Smooth muscle cell (in vitro differentiated cells): ENCODE data around the gene ARL10. TPM values are rescaled to one million over a fixed set of nuclear protein-coding genes. Genes with fewer than 3 reads are reported as not detected.

Experiments
- DNase-seq: peaks from one replicate; lab custom pipeline; 2025; ENCODE audit not compliant: unreplicated experiment; lab: John Stamatoyannopoulos, UW
- H2AFZ ChIP-seq: fragments of 200-600 bp; sonication (generic); 2 replicates; pipeline ENCODE4 v1.6.0; 2016; ENCODE audit warnings: antibody characterized with exemption, low read depth, mild to moderate bottlenecking
- H3F3A ChIP-seq: fragments of 200-600 bp; sonication (generic); 2 replicates; pipeline ENCODE4 v1.6.0; 2017; ENCODE audit warnings: antibody characterized with exemption, low read depth
- H3K27ac ChIP-seq: fragments of 200-600 bp; sonication (generic); 2 replicates; pipeline ENCODE4 v1.5.1; 2016; ENCODE audit warnings: low read depth, mild to moderate bottlenecking
- H3K27me3 ChIP-seq: fragments of 200-600 bp; sonication (generic); 2 replicates; pipeline ENCODE4 v1.6.1; 2016; ENCODE audit warnings: low read depth, mild to moderate bottlenecking
- H3K36me3 ChIP-seq: fragments of 200-600 bp; sonication (generic); 2 replicates; pipeline ENCODE4 v1.5.1; 2016; ENCODE audit warnings: low read depth
- H3K4me1 ChIP-seq: fragments of 200-600 bp; sonication (generic); 2 replicates; pipeline ENCODE4 v1.5.1; 2016; ENCODE audit warnings: low read depth
- H3K4me2 ChIP-seq: fragments of 200-600 bp; sonication (generic); 2 replicates; pipeline ENCODE4 v1.6.0; 2016; ENCODE audit warnings: mild to moderate bottlenecking
- H3K4me3 ChIP-seq: fragments of 200-600 bp; sonication (generic); 2 replicates; pipeline ENCODE4 v1.5.1; 2016; ENCODE audit warnings: mild to moderate bottlenecking
- H3K79me2 ChIP-seq: fragments of 200-600 bp; sonication (generic); 2 replicates; pipeline ENCODE4 v1.6.0; 2016; ENCODE audit warnings: low read depth, mild to moderate bottlenecking
- H3K9ac ChIP-seq: fragments of 200-600 bp; sonication (generic); 2 replicates; pipeline ENCODE4 v1.6.0; 2016; ENCODE audit warnings: low read depth
- H3K9me3 ChIP-seq: fragments of 200-600 bp; sonication (generic); replicated peaks from 2 replicates; pipeline ENCODE4 v1.5.1; 2016; ENCODE audit warnings: low read depth
- H4K20me1 ChIP-seq: fragments of 200-600 bp; sonication (generic); 2 replicates; pipeline ENCODE4 v1.6.0; 2016; ENCODE audit warnings: low read depth
- CTCF ChIP-seq: fragments of 200-600 bp; sonication (generic); IDR thresholded peaks from 2 replicates; pipeline ENCODE4 v1.5.1; 2017; ENCODE audit warnings: borderline replicate concordance, mild to moderate bottlenecking, antibody characterized with exemption; ENCODE audit not compliant: insufficient read depth, poor library complexity, severe bottlenecking
- WGBS: methylation state at CpG from one replicate; pipeline ENCODE4 v1.1.7; 2016; ENCODE audit warnings: low lambda C conversion rate; 5-methylcytosine and 5-hydroxymethylcytosine counted together
- polyA plus RNA-seq: library from polyadenylated mRNA; unstranded; fragments of >200 nt; fragmentation: Nextera tagmentation; extraction: Ambion mirVana; gene quantifications from 2 replicates; pipeline ENCODE4 v1.2.1, GENCODE V29; 2016
- total RNA-seq: library from RNA; depleted of rRNA; stranded (reverse); fragments of >200 nt; gene quantifications from 2 replicates; pipeline ENCODE4 v1.2.3, GENCODE V29; 2014

ARL10 gene
- total and polyA plus RNA-seq, 2 experiments from 2014 or later, result 5.6 to 10.7 TPM

- peak; percentile 62 for TF ChIP-seq CTCF
- peak; percentile 57 for DNase-seq
- Histone ChIP-seq H3K36me3 (no peaks in the 10 kb centered on the region), H3K27ac (peak within 1 kb of the TSS; percentile 96), H3F3A (peaks cover 9% of the 10 kb centered on the region), H3K4me2 (peak within 1 kb of the TSS; percentile 96), H4K20me1 (peaks cover 42% of the 10 kb centered on the region), H3K9ac (peak within 1 kb of the TSS; percentile 99), H3K79me2 (peaks cover 16% of the 10 kb centered on the region), H3K9me3 (no peaks in the 10 kb centered on the region), H3K4me1 (no peaks in the 10 kb centered on the region), H3K27me3 (no peaks in the 10 kb centered on the region), H2AFZ (peak within 1 kb of the TSS; percentile 90), H3K4me3 (peak within 1 kb of the TSS; percentile 99)
- 2% methylated on average over 98 of the region's 107 CpGs for WGBS
These were observed 51.0 kb downstream of the ARL10 start, which contains the start of gene CLTB for GRCh38 chr5:176415952-176416924. TSS of gene CLTB (minus strand) at chr5:176416539. CDS start at chr5:176416363, 176 bp downstream.

- no peak for DNase-seq
- Histone ChIP-seq H3K36me3 (no peaks in the 10 kb centered on the region), H3K27ac (peak overlapping the region; percentile 92), H2AFZ (peak overlapping the region; percentile 90), H3K4me2 (peak overlapping the region; percentile 89), H3F3A (peaks cover 9% of the 10 kb centered on the region), H3K79me2 (peaks cover 16% of the 10 kb centered on the region), H3K4me3 (peak overlapping the region; percentile 99), H3K4me1 (no peaks in the 10 kb centered on the region), H3K9ac (peak overlapping the region; percentile 71), H3K27me3 (no peaks in the 10 kb centered on the region), H4K20me1 (peaks cover 36% of the 10 kb centered on the region), H3K9me3 (no peaks in the 10 kb centered on the region)
- WGBS, result 87% methylated on average over 11 of the region's 11 CpGs
- no peak for TF ChIP-seq CTCF
These were observed 51.7 kb downstream of the ARL10 start for GRCh38 chr5:176416965-176417364.

GRCh38 chr5:176418251-176418650, 53.0 kb downstream of the ARL10 start:
- Histone ChIP-seq H4K20me1 (peaks cover 24% of the 10 kb centered on the region), H3K79me2 (peaks cover 16% of the 10 kb centered on the region), H3K27ac (peak overlapping the region; percentile 92), H3K4me3 (no peak overlapping the region), H3K9ac (peak overlapping the region; percentile 80), H3K36me3 (no peaks in the 10 kb centered on the region), H3K4me2 (no peak overlapping the region), H3K27me3 (no peaks in the 10 kb centered on the region), H3F3A (peaks cover 9% of the 10 kb centered on the region), H3K4me1 (no peaks in the 10 kb centered on the region), H3K9me3 (no peaks in the 10 kb centered on the region), H2AFZ (no peak overlapping the region)
- TF ChIP-seq CTCF, result no peak
- WGBS, result 60% methylated on average over 9 of the region's 9 CpGs
- DNase-seq, result no peak
